Measurements from ENCODE around the gene P2RY4.
"Not testable (repeated sequence)": the region's sequence is repeated elsewhere in the genome, so short reads cannot be mapped to it uniquely, and the experiment has no call there.

The P2RY4 gene

DNA sequence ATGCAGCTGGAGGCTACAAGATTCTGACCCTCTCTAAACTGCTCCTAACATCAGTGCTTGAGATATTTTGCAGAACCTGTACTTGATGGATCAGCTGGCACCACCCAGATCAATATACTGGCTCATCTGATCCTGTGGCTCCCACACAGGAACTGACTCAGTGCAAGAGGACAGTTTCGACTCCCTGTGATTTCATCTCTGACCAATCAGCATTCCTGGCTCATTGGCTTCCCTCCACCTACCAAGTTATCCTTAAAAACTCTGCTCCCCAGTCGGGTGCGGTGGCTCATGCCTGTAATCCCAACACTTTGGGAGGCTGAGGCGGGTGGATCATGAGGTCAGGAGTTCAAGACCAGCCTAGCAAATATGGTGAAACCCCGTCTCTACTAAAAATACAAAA lies 16.4 kb downstream of the P2RY4 start:
- DNase-seq (ENCODE audit: low spot score): not testable (repeated sequence)

DNA sequence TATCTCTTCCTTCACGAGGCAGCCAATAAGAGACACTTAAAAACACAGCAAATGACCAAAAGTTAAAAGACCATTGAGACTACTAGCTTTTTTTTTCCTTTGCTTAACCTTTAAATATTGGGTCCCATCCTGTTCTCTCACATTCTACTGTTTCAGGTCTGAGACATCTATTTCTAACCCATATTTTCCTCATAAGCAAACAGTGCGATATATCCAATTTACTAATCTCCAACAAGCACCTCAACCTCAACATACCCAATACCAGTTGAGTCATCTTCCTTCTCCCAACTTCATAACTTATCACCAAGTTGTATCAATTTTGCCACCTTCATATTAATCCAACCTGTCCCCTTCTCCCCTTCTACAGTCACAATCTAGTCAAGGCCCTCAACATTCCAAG lies 18.5 kb downstream of the P2RY4 start:
- DNase-seq (ENCODE audit: low spot score): no peak

DNA sequence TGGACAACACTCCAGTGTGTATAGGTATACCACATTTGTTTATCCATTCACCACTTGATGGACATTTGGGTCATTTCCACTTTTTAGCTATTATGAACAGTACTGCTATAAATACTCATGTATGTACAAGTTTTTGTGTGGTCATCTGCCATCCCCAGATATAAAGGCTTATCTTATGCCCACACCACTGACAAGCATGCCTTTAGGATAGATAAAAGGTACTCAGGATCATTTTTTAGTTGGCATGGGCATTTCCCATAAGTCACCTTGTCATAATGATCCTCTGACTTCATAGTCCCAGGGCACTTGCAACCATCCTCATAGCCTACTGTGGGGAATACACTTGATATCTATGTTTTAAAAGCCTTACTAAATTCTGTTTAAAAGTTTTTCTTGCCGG lies 19.3 kb downstream of the P2RY4 start:
- no peak for DNase-seq (ENCODE audit: low spot score)

DNA sequence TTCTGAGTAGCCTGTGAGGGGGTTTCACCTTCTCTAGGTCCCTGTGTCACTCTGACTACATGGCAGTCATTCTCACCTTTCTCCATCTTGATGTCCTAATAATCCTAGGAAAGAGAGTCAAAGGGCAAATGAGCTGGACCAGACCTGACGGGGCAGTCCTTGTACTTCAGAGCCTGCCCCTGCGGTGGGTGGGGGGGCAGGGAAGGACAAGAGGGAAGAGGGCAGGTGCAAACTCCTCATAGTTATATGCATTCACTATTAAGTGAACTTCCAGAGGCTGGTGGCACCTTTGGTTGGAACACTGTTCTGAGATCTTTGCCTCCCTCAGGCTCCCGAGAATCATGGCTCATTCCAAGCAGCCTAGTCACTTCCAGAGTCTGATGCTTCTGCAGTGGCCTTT lies 25.6 kb downstream of the P2RY4 start, which contains the start of gene AWAT1:
TSS of gene AWAT1 (plus strand) at position 301 of the 400 bp plus-strand sequence. CDS start at position 342, 41 bp downstream.
- DNase-seq (ENCODE audit: low spot score): no peak

DNA sequence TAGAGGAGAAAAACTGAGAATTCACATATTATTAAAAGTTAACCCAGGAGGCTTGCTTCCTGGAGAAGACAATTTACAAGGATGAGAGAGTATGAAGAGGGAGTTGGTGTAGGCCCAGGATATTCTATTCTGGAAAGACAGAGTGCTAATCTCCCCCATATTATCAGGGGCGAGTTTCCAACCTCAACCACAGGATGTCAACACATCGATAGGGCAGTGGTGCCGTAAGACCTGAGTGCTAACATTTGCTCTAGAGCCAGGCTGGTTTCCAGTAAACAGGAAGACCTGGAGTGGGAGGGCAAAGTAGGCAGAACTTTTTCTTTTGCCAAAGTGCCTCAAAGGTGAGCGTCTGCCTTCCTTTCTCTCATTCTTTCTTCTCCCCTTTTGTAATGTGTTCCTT lies 28.3 kb downstream of the P2RY4 start:
- DNase-seq (ENCODE audit: low spot score): no peak

DNA sequence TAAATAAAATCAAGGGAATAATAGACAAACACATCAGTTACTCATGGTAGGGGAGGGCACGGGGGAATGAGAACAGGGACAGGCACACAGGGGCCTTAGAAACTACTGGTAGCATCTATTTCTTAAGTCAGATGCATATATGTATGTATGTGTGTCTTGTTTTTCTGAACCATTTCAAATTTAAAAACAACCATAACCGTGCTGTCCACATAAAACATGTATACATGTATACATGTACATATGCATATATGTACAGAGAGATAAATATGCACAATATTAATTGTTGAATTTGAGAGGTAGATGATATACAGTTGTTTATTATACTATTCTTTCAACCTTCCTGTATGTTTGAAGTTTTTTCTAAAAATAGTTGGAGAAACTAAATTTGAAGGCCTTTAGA lies 33.3 kb downstream of the P2RY4 start:
- DNase-seq (ENCODE audit: low spot score): no peak

DNA sequence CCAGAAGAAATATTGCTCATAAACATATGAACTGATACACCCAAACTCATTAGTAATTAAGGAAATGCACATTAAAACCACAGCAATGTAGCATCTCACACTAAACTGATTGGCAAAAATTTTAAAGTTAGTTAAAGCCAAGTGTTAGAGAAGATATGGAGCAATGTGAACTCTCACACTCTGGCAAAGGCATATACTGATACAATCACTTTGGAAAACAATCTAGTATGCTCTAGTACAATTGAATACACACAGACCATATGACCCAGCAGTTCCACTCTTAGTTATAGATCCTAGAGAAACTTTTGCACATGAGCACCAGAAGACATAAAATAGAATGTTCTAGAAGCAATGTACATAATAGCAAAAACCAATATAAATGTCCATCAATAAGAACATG lies 34.0 kb downstream of the P2RY4 start:
- no peak for DNase-seq (ENCODE audit: low spot score)

DNA sequence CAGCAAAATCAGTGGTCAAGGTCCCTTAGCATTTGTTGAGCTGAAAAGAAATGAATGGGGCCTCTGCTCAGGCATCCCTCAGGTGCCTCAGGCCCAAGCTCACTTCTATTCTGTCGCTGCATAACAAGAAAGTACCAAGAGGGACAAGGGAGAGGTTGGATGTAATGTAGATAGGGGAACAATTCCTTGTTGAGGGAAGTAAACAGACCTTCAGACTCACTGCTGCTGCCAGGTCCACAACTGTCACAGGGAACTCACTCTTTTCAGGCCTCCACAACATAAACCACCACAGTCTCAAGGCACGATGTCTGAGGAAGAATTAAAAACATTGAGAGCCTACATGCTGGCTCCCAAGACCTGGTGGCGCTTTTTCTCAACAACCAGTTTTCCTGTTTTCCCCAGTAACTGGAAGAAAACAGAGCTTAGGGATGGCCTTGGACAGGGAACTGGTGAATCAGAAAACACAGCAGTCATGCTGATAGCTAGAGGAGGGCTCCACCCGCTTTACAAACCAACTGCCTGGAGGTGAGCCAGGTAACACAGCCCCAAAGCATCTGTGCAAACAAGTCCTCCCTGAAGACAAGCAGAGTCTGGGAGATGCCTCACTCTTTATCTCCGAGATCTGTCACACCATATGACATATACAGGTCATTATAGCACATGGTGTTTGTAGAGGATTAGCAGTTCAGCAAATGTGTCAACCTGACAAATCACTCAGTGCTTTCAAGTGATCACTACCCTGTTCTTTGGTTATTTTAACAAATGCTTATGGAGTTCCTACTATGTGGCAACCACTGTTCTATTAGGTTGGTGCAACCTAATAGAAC lies 39.9 kb downstream of the P2RY4 start:
- DNase-seq (ENCODE audit: low spot score): no peak

DNA sequence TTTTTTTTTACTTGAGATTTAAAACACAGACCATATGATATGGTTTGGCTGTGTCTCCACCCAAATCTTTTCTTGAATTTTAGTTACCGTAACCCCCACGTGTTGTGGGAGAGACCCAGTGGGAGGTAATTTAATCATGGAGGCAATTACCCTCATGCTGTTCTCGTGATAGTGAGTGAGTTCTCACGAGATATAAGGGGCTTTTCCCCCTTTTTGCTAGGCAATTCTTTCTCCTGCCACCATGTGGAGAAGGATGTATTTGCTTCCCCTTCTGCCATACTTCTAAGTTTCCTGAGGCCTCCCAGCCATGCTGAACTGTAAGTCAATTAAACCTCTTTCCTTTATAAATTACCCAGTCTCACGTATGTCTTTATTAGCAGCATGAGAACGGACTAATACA lies 50.4 kb downstream of the P2RY4 start:
- not testable (repeated sequence) for DNase-seq (ENCODE audit: low spot score)

DNA sequence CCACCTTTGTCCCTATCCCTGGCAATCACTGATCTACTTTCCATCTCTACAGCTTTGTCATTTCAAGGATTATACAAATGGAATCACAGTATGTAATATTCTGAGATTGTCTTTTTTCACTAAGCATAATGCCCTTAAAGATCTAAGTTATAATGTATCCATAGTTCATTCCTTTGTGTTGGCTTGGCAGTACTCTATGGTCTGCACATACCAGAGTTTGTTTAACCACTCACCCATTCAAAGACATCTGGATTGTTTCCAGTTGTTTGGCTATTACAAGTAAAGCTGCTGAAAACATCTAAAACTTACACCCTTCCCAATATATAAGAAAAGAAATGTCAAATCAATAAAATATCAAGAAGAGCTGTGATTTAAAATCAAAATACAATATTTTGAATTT lies 51.5 kb downstream of the P2RY4 start:
- DNase-seq (ENCODE audit: low spot score): no peak
